ENCODE results near the gene CACNA1I.
A peak's percentile ranks its signal among the peaks of the same experiment; 100 is the strongest.

Gene CACNA1I

GRCh38 chr22:39705386-39705785 is 134.8 kb downstream of the CACNA1I start:
- no peak for ATAC-seq
- H3K27me3 Mint-ChIP-seq: peaks cover 4% of the 10 kb centered on the region
- no peak overlapping the region for H3K4me3 Mint-ChIP-seq

GRCh38 chr22:39706376-39707140 is 136.0 kb downstream of the CACNA1I start:
- DNase-seq (no peak), ATAC-seq (no peak)
- H3K27me3 Mint-ChIP-seq: peaks cover 8% of the 10 kb centered on the region
- H3K27ac Mint-ChIP-seq: no peak overlapping the region
- no peak overlapping the region for H3K4me3 Mint-ChIP-seq
- H3K4me1 Mint-ChIP-seq: no peaks in the 10 kb centered on the region
- H3K9me3 Mint-ChIP-seq: no peaks in the 10 kb centered on the region

More at GRCh38 chr22:39705386-39705785, 134.8 kb downstream of the CACNA1I start:
- Mint-ChIP-seq H3K27ac (no peak overlapping the region), H3K9me3 (no peaks in the 10 kb centered on the region), H3K4me1 (no peaks in the 10 kb centered on the region)
- no peak for DNase-seq

DNA sequence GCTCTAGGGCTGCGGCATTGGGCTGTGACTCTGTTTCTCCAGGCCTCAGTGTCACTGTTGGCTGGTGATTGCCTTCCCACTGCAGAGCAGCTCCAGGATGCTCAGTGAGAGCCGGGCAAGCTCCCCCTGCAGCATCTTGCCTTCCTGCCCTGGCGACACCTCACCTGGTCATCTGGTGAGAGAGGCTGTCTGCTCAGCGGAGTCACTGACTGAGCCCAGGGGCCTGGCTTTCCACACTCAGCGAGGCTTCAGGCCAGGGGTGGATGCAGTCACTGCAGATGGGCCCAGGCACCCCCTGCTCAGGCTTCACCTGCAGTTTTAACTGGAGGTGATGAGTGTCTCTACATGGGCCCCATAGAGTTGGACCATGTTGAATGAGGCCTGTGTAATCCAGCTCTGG is 136.8 kb downstream of the CACNA1I start:
- no peaks in the 10 kb centered on the region for H3K9me3 Mint-ChIP-seq
- ATAC-seq (no peak), DNase-seq (no peak)
- no peak overlapping the region for H3K27ac Mint-ChIP-seq
- no peak overlapping the region for H3K4me3 Mint-ChIP-seq
- H3K27me3 Mint-ChIP-seq: peaks cover 8% of the 10 kb centered on the region
- H3K4me1 Mint-ChIP-seq: no peaks in the 10 kb centered on the region

DNA sequence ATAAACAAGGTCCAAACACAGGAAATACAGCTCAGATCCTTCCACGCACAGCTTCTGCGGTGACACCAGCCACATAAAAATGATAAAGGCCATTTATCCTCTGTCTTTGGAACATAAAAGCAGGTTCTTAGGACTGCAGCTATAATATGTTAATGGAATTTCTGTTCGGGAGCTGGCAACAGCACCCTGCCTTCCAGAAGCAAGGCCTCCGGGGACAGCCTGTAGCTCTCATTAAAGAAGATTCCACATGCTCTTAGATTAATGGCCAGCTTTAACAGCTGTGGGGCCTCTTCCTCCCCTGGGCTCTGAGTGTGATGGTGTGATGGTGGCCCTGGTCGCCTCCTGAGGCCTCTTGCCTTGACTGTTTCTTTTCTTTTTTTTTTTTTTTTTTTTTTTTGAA is 137.3 kb downstream of the CACNA1I start:
- Mint-ChIP-seq H3K9me3 (no peaks in the 10 kb centered on the region), H3K27me3 (peaks cover 8% of the 10 kb centered on the region), H3K4me1 (no peaks in the 10 kb centered on the region), H3K4me3 (no peak overlapping the region), H3K27ac (peak overlapping the region; percentile 8 to 42)
- no peak for ATAC-seq
- no peak for DNase-seq

DNA sequence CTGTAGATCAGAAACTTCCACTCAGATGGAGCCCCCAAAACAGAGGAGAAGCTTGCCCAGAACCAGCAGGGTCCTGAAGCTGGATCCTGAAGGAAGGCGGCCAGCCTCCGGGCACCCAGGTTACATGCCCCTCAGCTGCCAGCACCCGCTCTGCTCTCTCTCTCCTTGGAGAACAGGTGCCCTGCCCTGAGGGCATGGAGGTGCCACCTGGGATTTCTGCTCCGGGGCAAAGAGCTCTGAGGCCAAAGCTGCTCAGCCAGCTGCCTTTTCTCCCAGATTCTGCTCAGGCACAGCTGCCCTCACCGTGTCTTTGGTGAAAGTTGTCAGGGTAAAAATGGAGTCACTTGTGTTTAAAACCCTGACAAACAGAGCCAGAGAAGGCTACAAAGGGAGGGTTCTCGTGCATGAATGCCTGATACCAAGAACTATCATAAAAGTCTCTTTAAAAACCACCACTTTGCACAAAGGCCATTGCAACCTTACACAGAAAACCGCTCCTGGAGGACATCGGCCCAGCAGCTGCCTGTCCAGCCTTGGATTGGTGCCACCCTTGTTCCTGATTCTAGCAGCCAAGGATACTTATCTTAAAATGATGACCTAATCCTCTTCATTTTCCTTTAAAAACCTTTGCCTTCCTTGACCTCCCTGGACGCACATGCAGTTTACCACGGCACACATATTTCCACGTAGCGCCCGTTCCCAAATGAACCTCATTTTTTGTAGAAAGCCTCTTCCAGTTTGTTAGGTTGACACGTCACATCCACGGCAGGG is 140.0 kb downstream of the CACNA1I start:
- no peak for DNase-seq
- no peak overlapping the region for H3K4me3 Mint-ChIP-seq
- H3K27ac Mint-ChIP-seq: no peak overlapping the region
- ATAC-seq: no peak
- no peaks in the 10 kb centered on the region for H3K4me1 Mint-ChIP-seq
- H3K27me3 Mint-ChIP-seq: peaks cover 8% of the 10 kb centered on the region
- no peaks in the 10 kb centered on the region for H3K9me3 Mint-ChIP-seq

GRCh38 chr22:39712081-39712480 is 141.5 kb downstream of the CACNA1I start:
- no peaks in the 10 kb centered on the region for H3K9me3 Mint-ChIP-seq
- no peak overlapping the region for H3K4me3 Mint-ChIP-seq
- no peak for ATAC-seq
- H3K27ac Mint-ChIP-seq: no peak overlapping the region
- H3K4me1 Mint-ChIP-seq: no peaks in the 10 kb centered on the region
- no peak for DNase-seq
- H3K27me3 Mint-ChIP-seq: peaks cover 8% of the 10 kb centered on the region

DNA sequence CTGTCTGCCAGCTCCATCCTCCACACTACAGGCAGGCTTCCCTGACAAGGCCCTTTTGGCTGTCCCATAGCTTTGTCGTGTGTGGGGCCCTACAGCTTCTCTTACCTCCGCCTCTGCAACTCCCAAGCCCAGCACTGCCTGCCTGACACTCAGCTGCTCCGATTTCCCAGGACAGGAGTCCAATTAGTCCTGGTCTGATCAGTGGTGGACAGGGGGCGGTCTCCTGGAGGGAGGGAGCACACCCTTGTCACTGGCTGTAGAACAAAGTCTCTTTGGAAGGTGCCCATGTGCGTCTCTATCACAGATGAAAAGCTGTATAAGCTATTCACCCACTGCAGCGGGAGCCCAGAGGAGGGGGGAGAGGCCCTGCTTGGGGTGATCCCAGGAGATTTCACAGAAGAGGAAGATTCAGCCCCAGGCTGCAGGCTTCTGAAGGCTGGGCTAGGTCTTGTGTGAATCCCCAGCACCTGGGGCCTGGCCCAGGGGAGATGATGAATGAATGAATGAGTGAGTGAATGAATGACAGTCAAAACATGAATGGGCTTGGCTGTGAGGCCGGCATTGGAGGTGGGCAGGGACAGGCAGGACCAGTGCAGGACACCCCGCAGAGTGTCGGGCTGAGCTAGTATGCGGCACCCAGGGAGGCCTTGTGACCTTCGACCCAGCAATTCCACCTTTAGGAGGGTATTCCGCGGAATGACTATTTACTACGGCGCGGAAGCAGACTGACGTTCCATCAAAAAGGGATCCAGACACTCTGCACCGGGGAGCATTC is 142.4 kb downstream of the CACNA1I start:
- H3K9me3 Mint-ChIP-seq: no peaks in the 10 kb centered on the region
- no peaks in the 10 kb centered on the region for H3K4me1 Mint-ChIP-seq
- DNase-seq: no peak
- H3K27ac Mint-ChIP-seq: peak overlapping the region in 1 of 2 donors; percentile 68
- H3K27me3 Mint-ChIP-seq: peaks cover 8% of the 10 kb centered on the region
- no peak for ATAC-seq
- H3K4me3 Mint-ChIP-seq: no peak overlapping the region

GRCh38 chr22:39713799-39714290 is 143.3 kb downstream of the CACNA1I start:
- Mint-ChIP-seq H3K27me3 (peaks cover 8% of the 10 kb centered on the region), H3K4me3 (no peak overlapping the region), H3K27ac (no peak overlapping the region), H3K4me1 (no peaks in the 10 kb centered on the region), H3K9me3 (no peaks in the 10 kb centered on the region)
- ATAC-seq (no peak), DNase-seq (no peak)

GRCh38 chr22:39714321-39714720 is 143.8 kb downstream of the CACNA1I start:
- no peaks in the 10 kb centered on the region for H3K9me3 Mint-ChIP-seq
- no peak overlapping the region for H3K4me3 Mint-ChIP-seq
- ATAC-seq (no peak), DNase-seq (no peak)
- peaks cover 8% of the 10 kb centered on the region for H3K27me3 Mint-ChIP-seq
- no peak overlapping the region for H3K27ac Mint-ChIP-seq
- peaks cover 2% of the 10 kb centered on the region for H3K4me1 Mint-ChIP-seq

DNA sequence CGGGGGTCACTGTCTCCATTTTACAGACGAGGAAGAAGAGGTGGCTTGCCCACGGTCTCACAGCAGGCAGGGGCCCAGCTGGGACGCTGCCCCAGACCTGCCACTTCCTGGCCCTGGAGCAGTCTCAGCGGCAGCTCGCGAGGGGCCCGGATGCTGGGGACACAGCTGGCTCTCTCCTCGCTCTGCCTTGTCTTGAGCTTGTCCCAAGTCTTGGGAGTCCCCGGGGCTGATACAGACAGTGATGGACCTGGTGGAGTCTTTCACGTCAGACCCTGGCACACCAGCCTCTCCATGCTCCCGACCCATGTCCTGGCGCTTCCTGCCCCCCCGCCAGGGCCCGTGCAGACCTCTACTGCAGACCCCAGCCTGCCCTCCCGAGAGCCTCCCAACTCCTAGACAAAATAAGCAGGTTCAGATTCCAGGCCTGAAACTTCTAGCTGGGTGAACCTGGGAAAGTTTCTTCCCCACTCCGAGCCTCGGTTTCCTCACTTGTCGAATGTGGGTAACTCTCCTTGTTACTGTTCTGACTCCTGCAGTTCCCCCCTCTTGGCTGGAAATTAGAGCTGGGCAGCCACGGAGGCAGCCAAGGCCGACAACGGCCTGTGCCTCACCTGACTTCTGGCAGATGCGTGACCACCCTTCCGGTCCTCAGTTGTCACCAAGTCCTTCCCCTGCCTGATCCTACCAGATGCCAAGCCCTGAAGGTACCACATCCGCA is 145.4 kb downstream of the CACNA1I start:
- Mint-ChIP-seq H3K27ac (peak overlapping the region in 1 of 2 donors; percentile 57), H3K4me3 (no peak overlapping the region), H3K4me1 (peaks cover 7% of the 10 kb centered on the region), H3K9me3 (no peaks in the 10 kb centered on the region), H3K27me3 (peaks cover 9% of the 10 kb centered on the region)
- ATAC-seq: no peak
- DNase-seq: no peak

- Mint-ChIP-seq H3K4me3 (no peak overlapping the region), H3K4me1 (peaks cover 7% of the 10 kb centered on the region), H3K9me3 (no peaks in the 10 kb centered on the region), H3K27me3 (peaks cover 9% of the 10 kb centered on the region), H3K27ac (peak overlapping the region in 1 of 2 donors; percentile 57)
- DNase-seq (no peak), ATAC-seq (no peak)
Observed at GRCh38 chr22:39716534-39716933, 146.0 kb downstream of the CACNA1I start.

DNA sequence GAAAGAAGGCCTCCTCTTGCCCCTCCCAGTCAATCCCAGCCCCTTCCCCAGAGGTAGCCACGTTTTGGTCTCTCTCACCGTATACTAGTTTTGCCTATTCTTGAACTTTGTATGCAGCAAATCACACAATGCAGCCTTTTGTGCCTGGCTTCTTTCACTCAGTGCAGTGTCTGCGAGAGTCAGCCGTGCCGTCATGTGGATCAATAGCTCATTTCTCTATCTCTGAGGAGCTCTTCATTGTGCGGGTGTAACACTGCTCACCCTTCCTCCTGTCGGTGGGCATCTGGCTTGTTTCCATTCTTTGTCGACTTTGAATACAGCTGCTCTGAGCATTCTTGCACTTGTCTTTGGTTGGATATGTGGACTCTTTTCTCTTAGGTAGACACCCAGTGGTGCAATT is 146.5 kb downstream of the CACNA1I start:
- H3K27ac Mint-ChIP-seq: no peak overlapping the region
- H3K9me3 Mint-ChIP-seq: no peaks in the 10 kb centered on the region
- DNase-seq (no peak), ATAC-seq (no peak)
- peaks cover 9% of the 10 kb centered on the region for H3K27me3 Mint-ChIP-seq
- peaks cover 7% of the 10 kb centered on the region for H3K4me1 Mint-ChIP-seq
- H3K4me3 Mint-ChIP-seq: no peak overlapping the region

- Mint-ChIP-seq H3K4me3 (no peak overlapping the region), H3K4me1 (peaks cover 7% of the 10 kb centered on the region), H3K27ac (no peak overlapping the region), H3K27me3 (peaks cover 9% of the 10 kb centered on the region), H3K9me3 (no peaks in the 10 kb centered on the region)
- DNase-seq (no peak), ATAC-seq (no peak)
Observed at GRCh38 chr22:39718206-39718605, 147.7 kb downstream of the CACNA1I start.

GRCh38 chr22:39718921-39719475 is 148.4 kb downstream of the CACNA1I start:
- Mint-ChIP-seq H3K4me1 (peaks cover 7% of the 10 kb centered on the region), H3K9me3 (no peaks in the 10 kb centered on the region), H3K4me3 (no peak overlapping the region)

More at GRCh38 chr22:39718921-39719475, 148.4 kb downstream of the CACNA1I start:
- no peak for ATAC-seq
- no peak for DNase-seq
- peaks cover 9% of the 10 kb centered on the region for H3K27me3 Mint-ChIP-seq
- H3K27ac Mint-ChIP-seq: no peak overlapping the region

Data from stimulated activated naive CD8-positive, alpha-beta T cell treated with anti-CD3 and anti-CD28 coated beads, Interleukin-15, amount 100 ng/mL, for 72 hours (primary cell).